ENCODE measurements around the gene BPIFB3.

Gene BPIFB3

DNA sequence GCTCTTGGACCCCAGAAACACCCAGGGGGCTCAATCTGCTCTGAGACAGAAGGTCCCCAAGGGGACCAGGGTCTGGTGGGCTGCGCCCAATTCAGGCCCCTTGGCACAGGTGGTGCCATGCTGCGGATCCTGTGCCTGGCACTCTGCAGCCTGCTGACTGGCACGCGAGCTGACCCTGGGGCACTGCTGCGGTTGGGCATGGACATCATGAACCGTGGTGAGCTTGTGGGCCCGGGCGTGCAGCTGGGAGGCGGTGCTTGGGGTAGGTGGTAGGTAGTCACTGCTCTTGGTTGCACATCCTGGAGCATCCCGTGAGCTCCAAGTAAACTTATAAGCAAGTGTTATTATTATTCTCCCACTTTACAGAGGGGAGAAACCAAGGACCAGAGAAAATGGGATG lies 22.2 kb upstream of the BPIFB3 start, which contains the start of gene BPIFB6:
BPIFB6 (plus strand) TSS at position 118 of the 400 bp plus-strand sequence; CDS start at position 118, 0 bp downstream.
- H3K4me3 ChIP-seq: no peak within 1 kb of the TSS
- H3K27ac ChIP-seq: no peak within 1 kb of the TSS
- no peak within 1 kb of the TSS for H3K9ac ChIP-seq (ENCODE audit: insufficient read length)
- no peak for DNase-seq (ENCODE audit: low read depth, low spot score)
- TF ChIP-seq POLR2AphosphoS5 (IDR thresholded peaks at IDR 0.05; ENCODE audit: borderline replicate concordance, low read depth, low read length) (no peak), FOXP2 (optimal IDR thresholded peaks at IDR 0.05; ENCODE audit: control extremely low read depth, extremely low read length, insufficient read depth) (no peak), EZH2 (IDR thresholded peaks at IDR 0.05) (no peak)
- no peaks in the 10 kb centered on the region for H3K9me3 ChIP-seq (ENCODE audit: low read depth, low read length)
- no peaks in the 10 kb centered on the region for H3K36me3 ChIP-seq (ENCODE audit: insufficient read depth, low read length)

DNA sequence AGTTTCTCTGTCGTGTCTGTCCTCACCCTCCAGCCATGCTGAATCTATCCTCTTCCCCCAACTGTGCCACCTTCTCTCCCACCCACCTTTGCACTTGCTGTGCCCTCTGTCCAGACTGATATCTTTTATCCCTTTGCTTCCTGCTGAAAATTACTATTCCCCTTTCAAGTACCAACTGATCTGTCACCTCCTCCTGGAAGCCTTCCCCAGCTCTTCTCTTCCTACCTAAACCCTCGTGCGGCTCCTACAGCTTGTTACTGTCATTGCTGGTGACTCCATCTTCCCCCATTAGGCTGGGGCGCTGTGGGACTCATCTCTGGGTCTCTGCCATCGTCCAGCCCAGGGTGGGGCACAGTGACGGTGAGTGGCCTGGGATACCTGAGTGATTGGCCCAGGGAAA lies 21.1 kb upstream of the BPIFB3 start:
- Histone ChIP-seq H3K4me3 (no peak overlapping the region), H3K9me3 (ENCODE audit: low read depth, low read length) (no peaks in the 10 kb centered on the region), H3K9ac (ENCODE audit: insufficient read length) (no peak overlapping the region), H3K36me3 (ENCODE audit: insufficient read depth, low read length) (no peaks in the 10 kb centered on the region), H3K27ac (no peak overlapping the region)
- no peak for TF ChIP-seq POLR2AphosphoS5 (IDR thresholded peaks at IDR 0.05; ENCODE audit: borderline replicate concordance, low read depth, low read length)
- TF ChIP-seq EZH2 (IDR thresholded peaks at IDR 0.05): no peak
- no peak for TF ChIP-seq FOXP2 (optimal IDR thresholded peaks at IDR 0.05; ENCODE audit: control extremely low read depth, extremely low read length, insufficient read depth)
- no peak for DNase-seq (ENCODE audit: low read depth, low spot score)

DNA sequence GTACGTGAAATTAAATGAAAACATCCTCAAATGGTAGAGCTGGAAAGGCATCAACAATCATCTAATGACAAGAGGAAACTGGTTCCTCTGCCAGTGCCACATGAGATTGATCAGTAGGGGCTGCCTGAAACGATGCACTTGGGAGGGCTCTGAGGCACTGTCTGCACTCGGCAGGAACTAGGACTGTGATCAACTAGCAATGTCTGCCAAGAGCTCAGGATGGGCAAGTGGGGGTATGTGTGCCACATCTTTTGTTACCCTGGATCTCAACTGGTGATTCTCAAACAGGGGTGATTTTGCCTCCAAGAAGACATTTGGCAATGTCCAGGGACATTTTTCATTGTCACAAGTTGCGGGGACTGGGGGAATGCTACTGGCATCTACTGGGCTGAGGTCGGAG lies 20.3 kb upstream of the BPIFB3 start:
- no peak overlapping the region for H3K4me3 ChIP-seq
- H3K9me3 ChIP-seq (ENCODE audit: low read depth, low read length): no peaks in the 10 kb centered on the region
- TF ChIP-seq FOXP2 (optimal IDR thresholded peaks at IDR 0.05; ENCODE audit: control extremely low read depth, extremely low read length, insufficient read depth) (no peak), EZH2 (IDR thresholded peaks at IDR 0.05) (no peak), POLR2AphosphoS5 (IDR thresholded peaks at IDR 0.05; ENCODE audit: borderline replicate concordance, low read depth, low read length) (no peak)

DNA sequence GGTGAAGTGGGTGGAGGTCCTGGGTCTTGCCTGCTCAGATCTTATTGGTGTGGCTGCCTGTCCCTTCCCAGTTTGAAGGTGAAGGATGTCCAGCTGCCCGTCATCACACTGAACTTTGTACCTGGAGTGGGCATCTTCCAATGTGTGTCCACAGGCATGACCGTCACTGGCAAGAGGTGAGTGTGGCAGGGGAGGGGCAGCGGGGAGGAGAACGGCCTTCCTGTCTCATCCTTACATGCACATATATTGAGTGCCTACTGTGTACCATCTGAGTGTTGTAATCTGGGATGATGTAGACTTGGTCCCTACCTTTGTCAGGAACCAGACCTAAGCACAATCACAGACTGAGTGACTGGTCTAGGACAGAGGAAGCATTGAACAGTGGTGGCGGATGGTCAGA lies 19.6 kb upstream of the BPIFB3 start:
- no peak for TF ChIP-seq POLR2AphosphoS5 (IDR thresholded peaks at IDR 0.05; ENCODE audit: borderline replicate concordance, low read depth, low read length)
- no peak for TF ChIP-seq EZH2 (IDR thresholded peaks at IDR 0.05)
- TF ChIP-seq FOXP2 (optimal IDR thresholded peaks at IDR 0.05; ENCODE audit: control extremely low read depth, extremely low read length, insufficient read depth): no peak
- H3K36me3 ChIP-seq (ENCODE audit: insufficient read depth, low read length): no peaks in the 10 kb centered on the region
- H3K27ac ChIP-seq: no peak overlapping the region
- H3K9ac ChIP-seq (ENCODE audit: insufficient read length): no peak overlapping the region
- no peak for DNase-seq (ENCODE audit: low read depth, low spot score)
- H3K9me3 ChIP-seq (ENCODE audit: low read depth, low read length): no peaks in the 10 kb centered on the region
- no peak overlapping the region for H3K4me3 ChIP-seq

More for the DNA sequence above, 20.3 kb upstream of the BPIFB3 start:
- no peak overlapping the region for H3K9ac ChIP-seq (ENCODE audit: insufficient read length)
- DNase-seq (ENCODE audit: low read depth, low spot score): no peak
- no peak overlapping the region for H3K27ac ChIP-seq
- H3K36me3 ChIP-seq (ENCODE audit: insufficient read depth, low read length): no peaks in the 10 kb centered on the region

DNA sequence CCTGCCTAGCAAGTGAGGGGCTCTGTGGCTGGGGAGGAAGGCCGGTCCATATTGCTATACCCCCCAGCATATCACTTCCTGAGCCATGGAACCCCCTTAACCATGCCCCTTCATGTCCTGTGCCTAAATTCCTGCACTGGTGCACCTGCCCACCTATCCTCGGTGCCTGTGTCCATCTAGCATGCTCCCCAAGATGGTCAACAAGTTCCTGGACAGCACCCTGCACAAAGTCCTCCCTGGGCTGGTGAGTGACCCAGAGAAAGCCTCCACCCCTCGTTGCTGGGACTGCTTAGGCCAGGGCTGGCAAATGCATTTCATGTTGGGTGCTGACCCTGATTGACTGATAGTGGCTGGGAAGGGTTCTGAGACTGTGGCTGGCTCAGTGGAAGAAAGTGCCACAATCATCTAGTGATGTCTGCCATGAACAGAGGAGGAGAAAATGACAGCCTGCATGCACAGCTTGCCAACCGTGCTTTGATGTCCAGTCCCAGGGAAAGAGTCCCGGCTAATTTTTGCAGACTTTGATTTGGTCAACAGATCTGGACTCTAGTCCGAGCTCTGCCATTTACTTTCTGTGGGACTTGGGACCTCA lies 18.7 kb upstream of the BPIFB3 start:
- Histone ChIP-seq H3K27ac (no peak overlapping the region), H3K9me3 (ENCODE audit: low read depth, low read length) (no peaks in the 10 kb centered on the region), H3K9ac (ENCODE audit: insufficient read length) (no peak overlapping the region), H3K4me3 (no peak overlapping the region), H3K36me3 (ENCODE audit: insufficient read depth, low read length) (no peaks in the 10 kb centered on the region)
- TF ChIP-seq FOXP2 (optimal IDR thresholded peaks at IDR 0.05; ENCODE audit: control extremely low read depth, extremely low read length, insufficient read depth): no peak
- TF ChIP-seq EZH2 (IDR thresholded peaks at IDR 0.05): no peak
- no peak for TF ChIP-seq POLR2AphosphoS5 (IDR thresholded peaks at IDR 0.05; ENCODE audit: borderline replicate concordance, low read depth, low read length)
- no peak for DNase-seq (ENCODE audit: low read depth, low spot score)

DNA sequence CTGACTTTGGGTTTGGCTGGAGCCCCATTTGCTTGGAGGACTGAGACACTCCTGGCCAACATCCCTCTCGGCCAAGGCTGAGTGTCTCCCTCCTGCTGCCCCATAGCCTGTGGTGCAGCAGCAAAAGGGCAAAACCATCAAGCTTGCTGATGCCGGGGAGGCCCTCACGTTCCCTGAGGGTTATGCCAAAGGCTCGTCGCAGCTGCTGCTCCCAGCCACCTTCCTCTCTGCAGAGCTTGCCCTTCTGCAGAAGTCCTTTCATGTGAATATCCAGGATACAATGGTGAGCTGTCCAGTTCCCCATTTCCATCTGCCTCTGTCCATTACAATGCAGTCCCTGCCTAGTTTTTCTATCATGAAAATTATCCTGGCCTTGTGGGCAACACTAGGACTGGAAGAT lies 16.2 kb upstream of the BPIFB3 start:
- Histone ChIP-seq H3K9ac (ENCODE audit: insufficient read length) (no peak overlapping the region), H3K9me3 (ENCODE audit: low read depth, low read length) (no peaks in the 10 kb centered on the region), H3K27ac (no peak overlapping the region), H3K4me3 (no peak overlapping the region), H3K36me3 (ENCODE audit: insufficient read depth, low read length) (no peaks in the 10 kb centered on the region)
- TF ChIP-seq POLR2AphosphoS5 (IDR thresholded peaks at IDR 0.05; ENCODE audit: borderline replicate concordance, low read depth, low read length): no peak
- TF ChIP-seq EZH2 (IDR thresholded peaks at IDR 0.05): no peak
- TF ChIP-seq FOXP2 (optimal IDR thresholded peaks at IDR 0.05; ENCODE audit: control extremely low read depth, extremely low read length, insufficient read depth): no peak
- no peak for DNase-seq (ENCODE audit: low read depth, low spot score)

DNA sequence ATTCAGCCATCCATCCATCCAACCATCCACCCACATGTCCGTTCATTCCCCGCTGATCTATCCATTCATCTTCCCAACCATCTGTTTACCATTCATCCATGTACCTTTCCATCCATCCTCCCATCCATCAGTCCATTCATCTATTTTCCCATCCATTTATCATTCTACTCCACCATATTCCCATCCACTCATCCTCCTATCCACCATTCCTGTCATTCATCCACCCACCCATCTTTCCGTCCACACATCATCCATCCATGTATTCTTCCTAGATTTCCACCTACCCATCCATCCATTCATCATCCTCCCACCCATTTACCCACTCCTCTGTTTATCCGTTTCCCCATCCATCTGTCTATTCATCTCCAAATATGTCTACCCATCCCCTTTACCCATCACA lies 15.5 kb upstream of the BPIFB3 start:
- no peak for DNase-seq (ENCODE audit: low read depth, low spot score)
- no peak overlapping the region for H3K9ac ChIP-seq (ENCODE audit: insufficient read length)
- TF ChIP-seq EZH2 (IDR thresholded peaks at IDR 0.05) (no peak), FOXP2 (optimal IDR thresholded peaks at IDR 0.05; ENCODE audit: control extremely low read depth, extremely low read length, insufficient read depth) (no peak), POLR2AphosphoS5 (IDR thresholded peaks at IDR 0.05; ENCODE audit: borderline replicate concordance, low read depth, low read length) (no peak)
- no peaks in the 10 kb centered on the region for H3K9me3 ChIP-seq (ENCODE audit: low read depth, low read length)
- no peaks in the 10 kb centered on the region for H3K36me3 ChIP-seq (ENCODE audit: insufficient read depth, low read length)
- no peak overlapping the region for H3K4me3 ChIP-seq
- no peak overlapping the region for H3K27ac ChIP-seq

DNA sequence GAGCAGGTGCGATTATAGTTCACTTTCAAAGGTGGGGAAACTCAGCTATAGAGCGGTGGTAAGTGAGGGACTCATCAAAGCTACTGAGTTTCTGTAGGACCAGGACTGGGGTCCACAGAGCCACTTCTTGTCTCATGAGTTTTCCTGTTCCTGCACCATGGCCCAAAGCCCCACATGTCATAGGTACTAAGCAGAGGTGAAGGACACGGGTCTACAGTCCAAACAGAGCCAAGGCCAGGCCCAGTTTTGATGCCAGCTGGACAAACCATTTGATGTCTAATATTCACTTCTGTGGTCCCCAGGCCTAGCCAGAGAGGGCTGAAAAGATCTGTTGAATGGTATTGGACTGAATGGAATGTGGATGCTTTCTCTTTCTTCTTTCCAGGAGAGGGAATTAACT lies 11.3 kb upstream of the BPIFB3 start:
- DNase-seq (ENCODE audit: low read depth, low spot score): no peak
- Histone ChIP-seq H3K9me3 (ENCODE audit: low read depth, low read length) (no peaks in the 10 kb centered on the region), H3K4me3 (no peak overlapping the region), H3K27ac (no peak overlapping the region), H3K9ac (ENCODE audit: insufficient read length) (no peak overlapping the region), H3K36me3 (ENCODE audit: insufficient read depth, low read length) (no peaks in the 10 kb centered on the region)
- no peak for TF ChIP-seq FOXP2 (optimal IDR thresholded peaks at IDR 0.05; ENCODE audit: control extremely low read depth, extremely low read length, insufficient read depth)
- TF ChIP-seq POLR2AphosphoS5 (IDR thresholded peaks at IDR 0.05; ENCODE audit: borderline replicate concordance, low read depth, low read length): no peak
- no peak for TF ChIP-seq EZH2 (IDR thresholded peaks at IDR 0.05)

Data from SK-N-MC (cell line).